Panc1 (cell line): ENCODE results near the gene DUSP23.

Source experiments
- POLR2AphosphoS5 ChIP-seq: IDR thresholded peaks from 2 replicates; pipeline ENCODE4 v1.6.1; 2012; ENCODE audit warnings: mild to moderate bottlenecking, low read depth, low read length, moderate library complexity
- SIN3A ChIP-seq: IDR thresholded peaks from 2 replicates; pipeline ENCODE4 v1.6.1; 2012; ENCODE audit warnings: low read depth, mild to moderate bottlenecking, low read length, moderate library complexity, borderline replicate concordance; ENCODE audit not compliant: insufficient read depth
- TCF7L2 ChIP-seq: IDR thresholded peaks from 2 replicates; pipeline ENCODE4 v1.6.1; 2011; ENCODE audit warnings: mild to moderate bottlenecking, low read depth, low read length, inconsistent platforms
- TF ChIP-seq, protein P1 (sequence below), 2 experiments: IDR thresholded peaks; 2 replicates each; pipeline ENCODE4 v1.6.1; 2011 to 2012; ENCODE audit warnings: low read depth in 2 of 2, control low read depth in 1 of 2, low read length in 1 of 2, mild to moderate bottlenecking in 1 of 2, moderate library complexity in 1 of 2; ENCODE audit not compliant: insufficient read depth in 1 of 2
- TF ChIP-seq, protein P2 (sequence below): fragments of 450-650 bp; IDR thresholded peaks from 2 replicates; pipeline ENCODE4 v1.5.1; 2017; ENCODE audit warnings: mild to moderate bottlenecking

- TF ChIP-seq, protein P1, sequence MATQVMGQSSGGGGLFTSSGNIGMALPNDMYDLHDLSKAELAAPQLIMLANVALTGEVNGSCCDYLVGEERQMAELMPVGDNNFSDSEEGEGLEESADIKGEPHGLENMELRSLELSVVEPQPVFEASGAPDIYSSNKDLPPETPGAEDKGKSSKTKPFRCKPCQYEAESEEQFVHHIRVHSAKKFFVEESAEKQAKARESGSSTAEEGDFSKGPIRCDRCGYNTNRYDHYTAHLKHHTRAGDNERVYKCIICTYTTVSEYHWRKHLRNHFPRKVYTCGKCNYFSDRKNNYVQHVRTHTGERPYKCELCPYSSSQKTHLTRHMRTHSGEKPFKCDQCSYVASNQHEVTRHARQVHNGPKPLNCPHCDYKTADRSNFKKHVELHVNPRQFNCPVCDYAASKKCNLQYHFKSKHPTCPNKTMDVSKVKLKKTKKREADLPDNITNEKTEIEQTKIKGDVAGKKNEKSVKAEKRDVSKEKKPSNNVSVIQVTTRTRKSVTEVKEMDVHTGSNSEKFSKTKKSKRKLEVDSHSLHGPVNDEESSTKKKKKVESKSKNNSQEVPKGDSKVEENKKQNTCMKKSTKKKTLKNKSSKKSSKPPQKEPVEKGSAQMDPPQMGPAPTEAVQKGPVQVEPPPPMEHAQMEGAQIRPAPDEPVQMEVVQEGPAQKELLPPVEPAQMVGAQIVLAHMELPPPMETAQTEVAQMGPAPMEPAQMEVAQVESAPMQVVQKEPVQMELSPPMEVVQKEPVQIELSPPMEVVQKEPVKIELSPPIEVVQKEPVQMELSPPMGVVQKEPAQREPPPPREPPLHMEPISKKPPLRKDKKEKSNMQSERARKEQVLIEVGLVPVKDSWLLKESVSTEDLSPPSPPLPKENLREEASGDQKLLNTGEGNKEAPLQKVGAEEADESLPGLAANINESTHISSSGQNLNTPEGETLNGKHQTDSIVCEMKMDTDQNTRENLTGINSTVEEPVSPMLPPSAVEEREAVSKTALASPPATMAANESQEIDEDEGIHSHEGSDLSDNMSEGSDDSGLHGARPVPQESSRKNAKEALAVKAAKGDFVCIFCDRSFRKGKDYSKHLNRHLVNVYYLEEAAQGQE (IDR thresholded peaks at IDR 0.05; ENCODE audit: insufficient read depth in 1 of 2, low read depth in 2 of 2, low read length in 1 of 2), result no peak
- TF ChIP-seq, protein P2, sequence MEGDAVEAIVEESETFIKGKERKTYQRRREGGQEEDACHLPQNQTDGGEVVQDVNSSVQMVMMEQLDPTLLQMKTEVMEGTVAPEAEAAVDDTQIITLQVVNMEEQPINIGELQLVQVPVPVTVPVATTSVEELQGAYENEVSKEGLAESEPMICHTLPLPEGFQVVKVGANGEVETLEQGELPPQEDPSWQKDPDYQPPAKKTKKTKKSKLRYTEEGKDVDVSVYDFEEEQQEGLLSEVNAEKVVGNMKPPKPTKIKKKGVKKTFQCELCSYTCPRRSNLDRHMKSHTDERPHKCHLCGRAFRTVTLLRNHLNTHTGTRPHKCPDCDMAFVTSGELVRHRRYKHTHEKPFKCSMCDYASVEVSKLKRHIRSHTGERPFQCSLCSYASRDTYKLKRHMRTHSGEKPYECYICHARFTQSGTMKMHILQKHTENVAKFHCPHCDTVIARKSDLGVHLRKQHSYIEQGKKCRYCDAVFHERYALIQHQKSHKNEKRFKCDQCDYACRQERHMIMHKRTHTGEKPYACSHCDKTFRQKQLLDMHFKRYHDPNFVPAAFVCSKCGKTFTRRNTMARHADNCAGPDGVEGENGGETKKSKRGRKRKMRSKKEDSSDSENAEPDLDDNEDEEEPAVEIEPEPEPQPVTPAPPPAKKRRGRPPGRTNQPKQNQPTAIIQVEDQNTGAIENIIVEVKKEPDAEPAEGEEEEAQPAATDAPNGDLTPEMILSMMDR, result peak; percentile 29; the same call in 1 of the 2 replicates
- TF ChIP-seq POLR2AphosphoS5, result no peak
- no peak for TF ChIP-seq TCF7L2
- no peak for TF ChIP-seq SIN3A
These were observed 5.0 kb upstream of the DUSP23 start for GRCh38 chr1:159775716-159776115.
